ENCODE data around the gene SLC24A3. TPM values are rescaled to one million over a fixed set of nuclear protein-coding genes. Genes with fewer than 3 reads are reported as not detected.

The SLC24A3 gene
- total and polyA plus RNA-seq, 2 of the 13 experiments (the other 11 are each of a cell fraction or from before 2014, with no cell fraction given), result not detected

- no peaks in the 10 kb centered on the region for H3K79me2 ChIP-seq (ENCODE audit: insufficient read depth, low read length)
- no peak overlapping the region for H3K9ac ChIP-seq (ENCODE audit: insufficient read depth, low read depth, low read length)
- intact Hi-C loops (cut with micrococcal nuclease; ENCODE audit: unreplicated experiment), result no loop called here
- TF ChIP-seq FUBP1 (CRISPR knock-in tag; IDR thresholded peaks at IDR 0.05; ENCODE audit: borderline replicate concordance), result no peak
- DNase-seq (ENCODE audit: low spot score) (no peak), ATAC-seq (no peak), FAIRE-seq (no peak)
- H3K27me3 ChIP-seq (ENCODE audit: control insufficient read depth in 1 of 2, insufficient read depth in 2 of 2, low read length in 2 of 2), result peaks cover 2 to 24% of the 10 kb centered on the region in 2 experiments; a peak in 1 of 5 replicates
- no peaks in the 10 kb centered on the region for H3K4me1 ChIP-seq (ENCODE audit: insufficient read depth, low read length)
- ChIA-PET CTCF (ENCODE audit: low intra/inter-chr PET ratio, low total read pairs) (no interaction called here), POLR2A (no interaction called here)
- H3K4me3 ChIP-seq (replicated peaks in 1 of 3; ENCODE audit: insufficient read depth in 1 of 3, low read depth in 2 of 3, low read length in 3 of 3), result no peak overlapping the region
- in situ Hi-C loops (cut with HindIII; ENCODE audit: extremely low pct_ligation_motif_present, low pct_unique_long_range_greater_than_20kb), result no loop called here
- H3K27ac ChIP-seq (ENCODE audit: extremely low read length, insufficient read depth, low read length), result no peak overlapping the region
- 40% methylated on average over 2 of the region's 2 CpGs for WGBS (ENCODE audit: low lambda C conversion rate)
- H4K20me1 ChIP-seq (ENCODE audit: insufficient read depth, low read length), result no peaks in the 10 kb centered on the region
- H3K4me2 ChIP-seq (ENCODE audit: low read depth, low read length), result no peak overlapping the region
- no TSS peak for BruUV-seq (replicated peaks)
- H3K36me3 ChIP-seq (replicated peaks in 1 of 2; ENCODE audit: control insufficient read depth in 1 of 2, insufficient read depth in 2 of 2, low read length in 2 of 2), result no peaks in the 10 kb centered on the region
- H3K9me3 ChIP-seq (ENCODE audit: low read length), result no peaks in the 10 kb centered on the region
- no peak overlapping the region for H2AFZ ChIP-seq (ENCODE audit: low read length)
Measured at GRCh38 chr20:19465536-19465935, 253.1 kb downstream of the SLC24A3 start.

- TF ChIP-seq TAF1 (CRISPR knock-in tag; IDR thresholded peaks at IDR 0.05), result no peak
- no peak for TF ChIP-seq HIC2 (CRISPR knock-in tag; IDR thresholded peaks at IDR 0.05; ENCODE audit: low read depth)
- no peak for TF ChIP-seq SP140L (CRISPR knock-in tag; IDR thresholded peaks at IDR 0.05; ENCODE audit: borderline replicate concordance)
- no peak for TF ChIP-seq ZNF607 (CRISPR knock-in tag; IDR thresholded peaks at IDR 0.05; ENCODE audit: borderline replicate concordance)
- TF ChIP-seq ZNF235 (CRISPR knock-in tag; IDR thresholded peaks at IDR 0.05; ENCODE audit: borderline replicate concordance), result no peak
- TF ChIP-seq BCL6 (CRISPR knock-in tag; IDR thresholded peaks at IDR 0.05), result no peak
- TF ChIP-seq ZNF749 (CRISPR knock-in tag; IDR thresholded peaks at IDR 0.05; ENCODE audit: borderline replicate concordance), result no peak
- no peak for TF ChIP-seq LBX2 (CRISPR knock-in tag; IDR thresholded peaks at IDR 0.05; ENCODE audit: borderline replicate concordance)
- TF ChIP-seq ZBTB21 (CRISPR knock-in tag; IDR thresholded peaks at IDR 0.05), result no peak
- TF ChIP-seq DBP (CRISPR knock-in tag; IDR thresholded peaks at IDR 0.05; ENCODE audit: not compliant biosample characterization), result no peak
- TF ChIP-seq ISX (CRISPR knock-in tag; conservative IDR thresholded peaks at IDR 0.05), result no peak
- H3K4me2 ChIP-seq (ENCODE audit: low read depth, low read length), result no peak overlapping the region
- no peaks in the 10 kb centered on the region for H3K4me1 ChIP-seq (ENCODE audit: insufficient read depth, low read length)
- DNase-seq (ENCODE audit: low spot score), result no peak
- H3K27me3 ChIP-seq (ENCODE audit: control insufficient read depth in 1 of 2, insufficient read depth in 2 of 2, low read length in 2 of 2), result peaks cover 4 to 31% of the 10 kb centered on the region in 2 experiments; a peak in 1 of 5 replicates
- no peak overlapping the region for H2AFZ ChIP-seq (ENCODE audit: low read length)
- no peaks in the 10 kb centered on the region for H3K79me2 ChIP-seq (ENCODE audit: insufficient read depth, low read length)
- H3K9me3 ChIP-seq (ENCODE audit: low read length), result no peaks in the 10 kb centered on the region
- POLR2A ChIA-PET, result no interaction called here
- no peak for FAIRE-seq
- ATAC-seq, result no peak
- in situ Hi-C loops (cut with HindIII; ENCODE audit: extremely low pct_ligation_motif_present, low pct_unique_long_range_greater_than_20kb), result no loop called here
- no TSS peak for BruUV-seq (replicated peaks)
- H3K27ac ChIP-seq (ENCODE audit: extremely low read length, insufficient read depth, low read length), result no peak overlapping the region
- H3K4me3 ChIP-seq (replicated peaks in 1 of 3; ENCODE audit: insufficient read depth in 1 of 3, low read depth in 2 of 3, low read length in 3 of 3), result no peak overlapping the region
- WGBS (ENCODE audit: low lambda C conversion rate), result 23% methylated on average over 10 of the region's 10 CpGs
- no peaks in the 10 kb centered on the region for H4K20me1 ChIP-seq (ENCODE audit: insufficient read depth, low read length)
- H3K9ac ChIP-seq (ENCODE audit: insufficient read depth, low read depth, low read length), result no peak overlapping the region
- CTCF ChIA-PET (ENCODE audit: low intra/inter-chr PET ratio, low total read pairs), result no interaction called here
- no peaks in the 10 kb centered on the region for H3K36me3 ChIP-seq (replicated peaks in 1 of 2; ENCODE audit: control insufficient read depth in 1 of 2, insufficient read depth in 2 of 2, low read length in 2 of 2)
- intact Hi-C loops (cut with micrococcal nuclease; ENCODE audit: unreplicated experiment), result no loop called here
Measured at GRCh38 chr20:19466206-19466928, 253.9 kb downstream of the SLC24A3 start.
